GM23338 (cell line): Measurements from ENCODE around the gene KRTAP25-1.

Experiments
- CREB1 ChIP-seq: fragments of 250-450 bp; sonication (Bioruptor Pico); IDR thresholded peaks from 2 replicates; pipeline ENCODE4 v1.5.0; 2020; ENCODE audit warnings: low read depth, mild to moderate bottlenecking, moderate library complexity
- CTCF ChIP-seq, 2 experiments: fragments of 200-600 bp in 1 of 2; sonication (generic) in 1 of 2; conservative IDR thresholded peaks; 2 replicates each; pipeline versions ENCODE4 v1.5.1 to v1.6.1; 2016 to 2017; ENCODE audit warnings: antibody characterized with exemption in 2 of 2, low read depth in 2 of 2, mild to moderate bottlenecking in 2 of 2, moderate library complexity in 1 of 2
- EZH2 ChIP-seq: fragments of 200-600 bp; sonication (generic); IDR thresholded peaks from one replicate; pipeline ENCODE4 v1.8.0; 2017; ENCODE audit warnings: antibody characterized with exemption, mild to moderate bottlenecking, low read depth; ENCODE audit not compliant: unreplicated experiment
- POLR2AphosphoS5 ChIP-seq: IDR thresholded peaks from 2 replicates; pipeline ENCODE4 v1.6.1; 2016; ENCODE audit warnings: antibody characterized with exemption, low read depth
- REST ChIP-seq: IDR thresholded peaks from one replicate; pipeline ENCODE4 v1.6.1; 2018; ENCODE audit warnings: antibody characterized with exemption; ENCODE audit not compliant: unreplicated experiment

- TF ChIP-seq CTCF (conservative IDR thresholded peaks at IDR 0.05; ENCODE audit: low read depth in 2 of 2) (no peak), REST (no peak), EZH2 (no peak), POLR2AphosphoS5 (no peak), CREB1 (CRISPR knock-in tag) (no peak)
Measured at GRCh38 chr21:30320215-30320614, 30.9 kb upstream of the KRTAP25-1 start, which contains the start of gene KRTAP26-1.
